K562 (cell line): Measurements from ENCODE around the gene LANCL1.

ENCODE experiments used
- ATF2 ChIP-seq: sonication (generic); formaldehyde crosslinking; IDR thresholded peaks from 2 replicates; pipeline ENCODE4 v1.8.1; 2022; ENCODE audit warnings: missing genetic modification reagents
- ATF3 ChIP-seq, 2 experiments: fragments of 450-650 bp in 1 of 2; sonication (generic) in 1 of 2; formaldehyde crosslinking in 1 of 2; IDR thresholded peaks in 1 of 2; conservative IDR thresholded peaks in 1 of 2; 2 replicates each; pipeline versions ENCODE4 v1.6.1 to v1.8.1; 2016 to 2023; ENCODE audit warnings: mild to moderate bottlenecking in 2 of 2, moderate library complexity in 2 of 2, inconsistent platforms in 1 of 2, missing genetic modification reagents in 1 of 2
- ATF7 ChIP-seq: fragments of 450-650 bp; IDR thresholded peaks from 2 replicates; pipeline ENCODE4 v1.7.1; 2014; ENCODE audit warnings: mild to moderate bottlenecking, moderate library complexity
- HSF4 ChIP-seq: fragments of 250-450 bp; sonication (Bioruptor Pico); IDR thresholded peaks from 2 replicates; pipeline ENCODE4 v2.1.2; 2022; ENCODE audit warnings: mild to moderate bottlenecking, moderate library complexity, borderline replicate concordance
- MEIS2 ChIP-seq: fragments of 450-650 bp; IDR thresholded peaks from 2 replicates; pipeline ENCODE4 v1.6.1; 2014; ENCODE audit warnings: mild to moderate bottlenecking; ENCODE audit not compliant: partially characterized antibody
- MNT ChIP-seq, 2 experiments: fragments of 450-650 bp; conservative IDR thresholded peaks; 2 replicates each; pipeline ENCODE4 v1.6.1; 2017; ENCODE audit warnings: mild to moderate bottlenecking in 2 of 2, moderate library complexity in 2 of 2
- SPI1 ChIP-seq: IDR thresholded peaks from 2 replicates; pipeline ENCODE4 v1.6.1; 2011; ENCODE audit warnings: low read depth, low read length, control low read depth, borderline replicate concordance
- TEAD4 ChIP-seq, 2 experiments: sonication (generic) in 1 of 2; formaldehyde crosslinking in 1 of 2; IDR thresholded peaks; 2 replicates each; pipeline versions ENCODE4 v1.6.1 to v1.8.0; 2012 to 2022; ENCODE audit warnings: borderline replicate concordance in 1 of 2, inconsistent platforms in 1 of 2, low read length in 1 of 2, mild to moderate bottlenecking in 1 of 2, missing genetic modification reagents in 1 of 2
- ZBTB49 ChIP-seq: sonication (generic); formaldehyde crosslinking; IDR thresholded peaks from 2 replicates; pipeline ENCODE4 v1.8.0; 2022; ENCODE audit warnings: missing genetic modification reagents, mild to moderate bottlenecking, borderline replicate concordance
- TF ChIP-seq, protein P1 (sequence below), 2 experiments: fragments of 450-650 bp; formaldehyde crosslinking in 1 of 2; IDR thresholded peaks; 2 replicates each; pipeline versions ENCODE4 v1.4.0 to v1.6.1; 2014 to 2020; ENCODE audit warnings: mild to moderate bottlenecking in 2 of 2, borderline replicate concordance in 1 of 2, low read depth in 1 of 2

GRCh38 chr2:210493528-210493927, 17.0 kb upstream of the LANCL1 start:
- TF ChIP-seq MNT (conservative IDR thresholded peaks at IDR 0.05) (no peak), ZBTB49 (CRISPR knock-in tag) (no peak), TEAD4 (IDR thresholded peaks at IDR 0.05; ENCODE audit: low read length) (no peak), TEAD4 (CRISPR knock-in tag; IDR thresholded peaks at IDR 0.05; ENCODE audit: borderline replicate concordance) (no peak), ATF2 (CRISPR knock-in tag) (no peak), ATF7 (no peak), SPI1 (no peak), ATF3 (IDR thresholded peaks at IDR 0.05) (no peak), ATF3 (CRISPR knock-in tag; conservative IDR thresholded peaks at IDR 0.05) (no peak), MEIS2 (no peak), HSF4 (CRISPR knock-in tag) (no peak)
- TF ChIP-seq, protein P1, sequence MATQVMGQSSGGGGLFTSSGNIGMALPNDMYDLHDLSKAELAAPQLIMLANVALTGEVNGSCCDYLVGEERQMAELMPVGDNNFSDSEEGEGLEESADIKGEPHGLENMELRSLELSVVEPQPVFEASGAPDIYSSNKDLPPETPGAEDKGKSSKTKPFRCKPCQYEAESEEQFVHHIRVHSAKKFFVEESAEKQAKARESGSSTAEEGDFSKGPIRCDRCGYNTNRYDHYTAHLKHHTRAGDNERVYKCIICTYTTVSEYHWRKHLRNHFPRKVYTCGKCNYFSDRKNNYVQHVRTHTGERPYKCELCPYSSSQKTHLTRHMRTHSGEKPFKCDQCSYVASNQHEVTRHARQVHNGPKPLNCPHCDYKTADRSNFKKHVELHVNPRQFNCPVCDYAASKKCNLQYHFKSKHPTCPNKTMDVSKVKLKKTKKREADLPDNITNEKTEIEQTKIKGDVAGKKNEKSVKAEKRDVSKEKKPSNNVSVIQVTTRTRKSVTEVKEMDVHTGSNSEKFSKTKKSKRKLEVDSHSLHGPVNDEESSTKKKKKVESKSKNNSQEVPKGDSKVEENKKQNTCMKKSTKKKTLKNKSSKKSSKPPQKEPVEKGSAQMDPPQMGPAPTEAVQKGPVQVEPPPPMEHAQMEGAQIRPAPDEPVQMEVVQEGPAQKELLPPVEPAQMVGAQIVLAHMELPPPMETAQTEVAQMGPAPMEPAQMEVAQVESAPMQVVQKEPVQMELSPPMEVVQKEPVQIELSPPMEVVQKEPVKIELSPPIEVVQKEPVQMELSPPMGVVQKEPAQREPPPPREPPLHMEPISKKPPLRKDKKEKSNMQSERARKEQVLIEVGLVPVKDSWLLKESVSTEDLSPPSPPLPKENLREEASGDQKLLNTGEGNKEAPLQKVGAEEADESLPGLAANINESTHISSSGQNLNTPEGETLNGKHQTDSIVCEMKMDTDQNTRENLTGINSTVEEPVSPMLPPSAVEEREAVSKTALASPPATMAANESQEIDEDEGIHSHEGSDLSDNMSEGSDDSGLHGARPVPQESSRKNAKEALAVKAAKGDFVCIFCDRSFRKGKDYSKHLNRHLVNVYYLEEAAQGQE (IDR thresholded peaks at IDR 0.05; ENCODE audit: borderline replicate concordance): no peak
- TF ChIP-seq, protein P1 (CRISPR knock-in tag; IDR thresholded peaks at IDR 0.05; ENCODE audit: low read depth): no peak
